WI38 (cell line): Measurements from ENCODE around the gene RMP24.

Experiments
- H3K4me3 ChIP-seq: 2 replicates; pipeline ENCODE4 v1.5.1; 2011; ENCODE audit warnings: low read depth, mild to moderate bottlenecking, control low read depth, low read length
- TF ChIP-seq, protein P1 (sequence below): IDR thresholded peaks from 2 replicates; pipeline ENCODE4 v1.5.1; 2012; ENCODE audit warnings: low read depth, mild to moderate bottlenecking, control low read depth, low read length

The RMP24 gene

DNA sequence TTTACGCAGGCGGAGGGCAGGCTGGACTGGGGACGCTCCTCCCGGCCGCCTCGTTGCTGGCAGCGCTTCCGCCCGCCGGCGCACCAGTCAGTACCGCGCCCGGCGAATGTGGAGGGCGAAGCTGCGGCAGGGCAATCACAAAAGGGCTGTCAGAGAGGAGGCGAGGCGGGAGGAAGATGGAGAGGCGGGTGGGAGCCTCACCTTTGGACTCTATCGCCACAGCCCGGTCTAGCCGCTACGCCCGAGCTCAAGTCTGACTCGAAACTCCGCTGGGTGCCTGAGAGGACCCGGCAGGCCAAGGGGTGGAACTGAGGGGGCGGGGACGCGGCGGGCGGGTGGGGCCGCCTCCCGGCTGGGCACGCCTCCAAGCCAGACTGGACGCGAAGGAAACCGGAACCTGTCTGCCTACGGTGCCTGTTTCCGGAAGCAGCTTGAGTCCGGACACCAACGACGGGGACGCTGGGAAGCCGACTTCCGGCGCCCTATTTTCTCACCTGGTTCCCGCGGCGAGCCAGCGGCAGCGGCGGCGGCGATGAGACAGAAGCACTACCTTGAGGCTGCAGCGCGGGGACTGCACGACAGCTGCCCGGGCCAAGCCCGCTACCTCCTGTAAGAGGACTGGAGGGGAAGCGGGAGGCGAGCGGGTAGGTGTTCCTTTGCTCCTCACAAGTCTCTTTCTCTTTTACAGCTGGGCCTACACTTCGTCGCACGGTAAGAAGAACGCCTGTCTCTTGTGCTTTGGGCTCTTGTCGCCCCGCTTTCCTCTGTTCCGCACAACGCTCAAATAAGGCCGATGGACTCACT, at the start of gene RMP24:
Gene RMP24, plus strand, starts transcription at position 483 of the 804 bp plus-strand sequence.
- TF ChIP-seq, protein P1, sequence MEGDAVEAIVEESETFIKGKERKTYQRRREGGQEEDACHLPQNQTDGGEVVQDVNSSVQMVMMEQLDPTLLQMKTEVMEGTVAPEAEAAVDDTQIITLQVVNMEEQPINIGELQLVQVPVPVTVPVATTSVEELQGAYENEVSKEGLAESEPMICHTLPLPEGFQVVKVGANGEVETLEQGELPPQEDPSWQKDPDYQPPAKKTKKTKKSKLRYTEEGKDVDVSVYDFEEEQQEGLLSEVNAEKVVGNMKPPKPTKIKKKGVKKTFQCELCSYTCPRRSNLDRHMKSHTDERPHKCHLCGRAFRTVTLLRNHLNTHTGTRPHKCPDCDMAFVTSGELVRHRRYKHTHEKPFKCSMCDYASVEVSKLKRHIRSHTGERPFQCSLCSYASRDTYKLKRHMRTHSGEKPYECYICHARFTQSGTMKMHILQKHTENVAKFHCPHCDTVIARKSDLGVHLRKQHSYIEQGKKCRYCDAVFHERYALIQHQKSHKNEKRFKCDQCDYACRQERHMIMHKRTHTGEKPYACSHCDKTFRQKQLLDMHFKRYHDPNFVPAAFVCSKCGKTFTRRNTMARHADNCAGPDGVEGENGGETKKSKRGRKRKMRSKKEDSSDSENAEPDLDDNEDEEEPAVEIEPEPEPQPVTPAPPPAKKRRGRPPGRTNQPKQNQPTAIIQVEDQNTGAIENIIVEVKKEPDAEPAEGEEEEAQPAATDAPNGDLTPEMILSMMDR = no peak
- peak within 1 kb of the TSS; percentile 99 for H3K4me3 ChIP-seq

GRCh38 chr18:35923939-35924684, 48.4 kb upstream of the RMP24 start:
- no peak overlapping the region for H3K4me3 ChIP-seq
- TF ChIP-seq, protein P1 = no peak

DNA sequence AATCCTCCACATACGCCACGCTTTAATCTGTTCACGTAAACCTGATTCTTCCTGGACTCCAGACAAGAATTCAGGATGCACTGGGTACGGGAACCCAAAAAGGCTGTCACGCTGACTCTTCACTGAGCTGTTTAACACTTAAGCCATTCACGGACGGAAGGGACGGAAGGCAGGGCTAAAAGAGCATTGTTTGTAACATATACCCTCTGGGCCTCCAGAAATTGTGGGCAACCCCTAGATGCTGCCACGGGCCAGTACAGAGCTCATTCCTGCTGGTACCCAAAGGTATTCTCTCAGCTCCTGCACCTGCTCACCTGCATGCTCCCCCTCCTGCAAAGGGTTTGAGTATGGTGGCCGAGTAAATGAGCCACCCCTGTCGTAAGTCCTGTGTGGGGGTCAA, 45.6 kb upstream of the RMP24 start:
- TF ChIP-seq, protein P1 = no peak
- H3K4me3 ChIP-seq = no peak overlapping the region

- TF ChIP-seq, protein P1 = no peak
- no peak overlapping the region for H3K4me3 ChIP-seq
Measured at GRCh38 chr18:35927430-35927829, 45.0 kb upstream of the RMP24 start.

- H3K4me3 ChIP-seq = no peak overlapping the region
- TF ChIP-seq, protein P1 = no peak
Measured at GRCh38 chr18:35933982-35934381, 38.5 kb upstream of the RMP24 start.

GRCh38 chr18:35934891-35935290, 37.6 kb upstream of the RMP24 start:
- H3K4me3 ChIP-seq = no peak overlapping the region
- TF ChIP-seq, protein P1 = no peak

- TF ChIP-seq, protein P1 = no peak
- no peak overlapping the region for H3K4me3 ChIP-seq
Measured at GRCh38 chr18:35935805-35936204, 36.7 kb upstream of the RMP24 start.
